ENCODE data around the gene ANKRD9. TPM values are rescaled to one million over a fixed set of nuclear protein-coding genes. Genes with fewer than 3 reads are reported as not detected.
A peak's percentile ranks its signal among the peaks of the same experiment; 100 is the strongest.
"Not testable (repeated sequence)": the region's sequence is repeated elsewhere in the genome, so short reads cannot be mapped to it uniquely, and the experiment has no call there.

The ANKRD9 gene
- total RNA-seq, 1 experiment from 2014 or later: 29.8 TPM

- Histone ChIP-seq H3K14ac (ENCODE audit: insufficient read depth, low read length) (no peak overlapping the region), H3K79me1 (ENCODE audit: insufficient read depth, low read depth, low read length, poor library complexity, severe bottlenecking) (no peaks in the 10 kb centered on the region), H3K27ac (ENCODE audit: insufficient read length, low read depth, low read length) (no peak overlapping the region), H2AK5ac (ENCODE audit: insufficient read length, low read length) (no peak overlapping the region), H3K56ac (ENCODE audit: insufficient read length, low read depth, low read length) (no peak overlapping the region), H4K91ac (ENCODE audit: insufficient read length, low read depth, low read length) (no peak overlapping the region), H2BK120ac (ENCODE audit: low read depth, low read length, poor library complexity, severe bottlenecking) (no peak overlapping the region), H3T11ph (ENCODE audit: low read length) (no peak overlapping the region), H3K4ac (ENCODE audit: low read depth, low read length) (no peak overlapping the region), H3K23me2 (ENCODE audit: insufficient read length, low read depth, low read length, poor library complexity, severe bottlenecking) (peaks cover 6% of the 10 kb centered on the region), H4K5ac (ENCODE audit: insufficient read length, low read depth, low read length) (no peak overlapping the region), H2BK15ac (ENCODE audit: low read depth, low read length) (no peak overlapping the region), H2AFZ (ENCODE audit: low read length) (no peak overlapping the region), H3K4me1 (ENCODE audit: insufficient read depth, low read length) (no peaks in the 10 kb centered on the region; the same call in 1 of the 2 replicates), H2BK20ac (ENCODE audit: low read depth, low read length, poor library complexity, severe bottlenecking) (no peak overlapping the region), H3K4me2 (ENCODE audit: insufficient read depth, insufficient read length, low read length) (no peak overlapping the region), H4K8ac (replicated peaks; ENCODE audit: insufficient read length, low read depth, low read length) (no peak overlapping the region), H3K9ac (ENCODE audit: extremely low read depth, insufficient read length, low read length) (no peak overlapping the region), H3K18ac (ENCODE audit: insufficient read length, low read depth, low read length) (no peak overlapping the region), H4K20me1 (ENCODE audit: control insufficient read depth, insufficient read depth, insufficient read length) (no peaks in the 10 kb centered on the region), H3K79me2 (ENCODE audit: insufficient read depth, low read length) (no peaks in the 10 kb centered on the region), H3K23ac (ENCODE audit: insufficient read length, low read depth, low read length) (no peak overlapping the region), H3K9me3 (ENCODE audit: control insufficient read depth, low read depth, low read length) (no peaks in the 10 kb centered on the region), H2BK12ac (ENCODE audit: insufficient read length, low read depth, low read length) (no peak overlapping the region), H2BK5ac (ENCODE audit: insufficient read length, low read length) (no peak overlapping the region), H3K27me3 (ENCODE audit: insufficient read depth, low read length) (no peaks in the 10 kb centered on the region)
- H3K9me3 Mint-ChIP-seq: no peaks in the 10 kb centered on the region; a peak in 1 of 5 replicates
- H3K36me3 Mint-ChIP-seq (ENCODE audit: insufficient read depth in 1 of 3, low read depth in 3 of 3): no peaks in the 10 kb centered on the region
- peaks cover 8% of the 10 kb centered on the region for H3K27me3 Mint-ChIP-seq (ENCODE audit: low read depth)
- H3K27ac Mint-ChIP-seq: peak overlapping the region in 2 of 3 experiments; percentile 6 to 94; a peak in 3 of 7 replicates
- TF ChIP-seq CTCF (conservative IDR thresholded peaks at IDR 0.05): no peak
- peaks cover 15 to 21% of the 10 kb centered on the region in 2 experiments for H3K4me1 Mint-ChIP-seq
- no peak overlapping the region; a peak in 1 of 5 replicates for H3K4me3 Mint-ChIP-seq
- WGBS (ENCODE audit: extremely low coverage, insufficient read length, low lambda C conversion rate): no CpG with 5 or more reads among the region's 3 CpGs
- no peak for DNase-seq
These were observed 13.6 kb upstream of the ANKRD9 start for GRCh38 chr14:102523200-102523568.

- not testable (repeated sequence) for H2BK20ac ChIP-seq (ENCODE audit: low read depth, low read length, poor library complexity, severe bottlenecking); H4K91ac ChIP-seq (ENCODE audit: insufficient read length, low read depth, low read length); H3K14ac ChIP-seq (ENCODE audit: insufficient read depth, low read length); H2BK120ac ChIP-seq (ENCODE audit: low read depth, low read length, poor library complexity, severe bottlenecking); H3K4ac ChIP-seq (ENCODE audit: low read depth, low read length); H3K23me2 ChIP-seq (ENCODE audit: insufficient read length, low read depth, low read length, poor library complexity, severe bottlenecking); H3K27ac ChIP-seq (ENCODE audit: insufficient read length, low read depth, low read length); H2BK15ac ChIP-seq (ENCODE audit: low read depth, low read length); H4K20me1 ChIP-seq (ENCODE audit: control insufficient read depth, insufficient read depth, insufficient read length); H3K36me3 Mint-ChIP-seq (ENCODE audit: insufficient read depth in 1 of 3, low read depth in 3 of 3); H2AK5ac ChIP-seq (ENCODE audit: insufficient read length, low read length); H3K23ac ChIP-seq (ENCODE audit: insufficient read length, low read depth, low read length); H2AFZ ChIP-seq (ENCODE audit: low read length); H3K4me3 Mint-ChIP-seq; H3K18ac ChIP-seq (ENCODE audit: insufficient read length, low read depth, low read length); H4K8ac ChIP-seq (replicated peaks; ENCODE audit: insufficient read length, low read depth, low read length); H3K27ac Mint-ChIP-seq; H3K56ac ChIP-seq (ENCODE audit: insufficient read length, low read depth, low read length); H3K9ac ChIP-seq (ENCODE audit: extremely low read depth, insufficient read length, low read length); DNase-seq; H3K27me3 ChIP-seq (ENCODE audit: insufficient read depth, low read length); H3K79me2 ChIP-seq (ENCODE audit: insufficient read depth, low read length); H3K79me1 ChIP-seq (ENCODE audit: insufficient read depth, low read depth, low read length, poor library complexity, severe bottlenecking); H3T11ph ChIP-seq (ENCODE audit: low read length); H2BK5ac ChIP-seq (ENCODE audit: insufficient read length, low read length); H3K9me3 ChIP-seq (ENCODE audit: control insufficient read depth, low read depth, low read length); H2BK12ac ChIP-seq (ENCODE audit: insufficient read length, low read depth, low read length); H3K4me1 ChIP-seq (ENCODE audit: insufficient read depth, low read length); H3K9me3 Mint-ChIP-seq; H4K5ac ChIP-seq (ENCODE audit: insufficient read length, low read depth, low read length); H3K4me2 ChIP-seq (ENCODE audit: insufficient read depth, insufficient read length, low read length)
- Mint-ChIP-seq H3K27me3 (ENCODE audit: low read depth) (peaks cover 15% of the 10 kb centered on the region), H3K4me1 (peaks cover 10 to 14% of the 10 kb centered on the region in 2 experiments)
- no CpG with 5 or more reads among the region's 5 CpGs for WGBS (ENCODE audit: extremely low coverage, insufficient read length, low lambda C conversion rate)
These were observed 10.1 kb upstream of the ANKRD9 start for GRCh38 chr14:102519709-102520108.

Measured in H9 (cell line).